PC-9 (cell line): ENCODE data around the gene FAT1.

Experiments used
- EZH2 ChIP-seq: fragments of 200-600 bp; sonication (generic); IDR thresholded peaks from 2 replicates; pipeline ENCODE4 v1.8.0; 2017; ENCODE audit warnings: antibody characterized with exemption, low read depth
- TF ChIP-seq, protein P1 (sequence below): fragments of 200-600 bp; sonication (generic); conservative IDR thresholded peaks from 2 replicates; pipeline ENCODE4 v1.6.1; 2017; ENCODE audit warnings: mixed run types, antibody characterized with exemption, mild to moderate bottlenecking, moderate library complexity

DNA sequence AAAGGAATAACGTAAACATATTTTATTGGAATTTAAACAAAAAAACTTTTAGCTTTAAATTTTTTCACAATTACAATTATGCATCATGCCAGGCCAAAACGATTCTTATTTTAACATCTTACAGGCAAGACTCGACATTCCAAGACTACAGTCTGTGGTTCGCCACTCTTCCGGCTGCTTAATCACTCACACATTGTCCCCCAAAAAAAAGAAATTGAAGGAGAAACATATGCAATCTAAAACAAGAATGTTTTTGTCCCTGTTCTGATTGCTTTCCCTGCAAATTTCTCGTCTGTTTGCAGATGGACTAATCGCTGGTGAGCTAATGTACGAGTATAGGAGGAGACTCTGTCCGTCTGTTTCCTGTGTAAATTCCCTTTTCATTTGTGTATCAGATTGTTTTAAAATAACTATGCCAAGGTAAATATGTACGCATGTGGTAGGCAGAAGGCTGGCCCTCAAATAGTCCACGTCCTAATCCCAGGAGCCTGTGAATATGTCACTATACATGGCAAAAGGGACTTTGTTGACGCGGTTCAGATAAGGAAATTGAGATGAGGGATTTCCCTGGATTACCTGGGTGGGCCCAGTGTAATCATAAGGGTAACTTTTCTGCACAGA lies 130.6 kb downstream of the FAT1 start:
- TF ChIP-seq, protein P1, sequence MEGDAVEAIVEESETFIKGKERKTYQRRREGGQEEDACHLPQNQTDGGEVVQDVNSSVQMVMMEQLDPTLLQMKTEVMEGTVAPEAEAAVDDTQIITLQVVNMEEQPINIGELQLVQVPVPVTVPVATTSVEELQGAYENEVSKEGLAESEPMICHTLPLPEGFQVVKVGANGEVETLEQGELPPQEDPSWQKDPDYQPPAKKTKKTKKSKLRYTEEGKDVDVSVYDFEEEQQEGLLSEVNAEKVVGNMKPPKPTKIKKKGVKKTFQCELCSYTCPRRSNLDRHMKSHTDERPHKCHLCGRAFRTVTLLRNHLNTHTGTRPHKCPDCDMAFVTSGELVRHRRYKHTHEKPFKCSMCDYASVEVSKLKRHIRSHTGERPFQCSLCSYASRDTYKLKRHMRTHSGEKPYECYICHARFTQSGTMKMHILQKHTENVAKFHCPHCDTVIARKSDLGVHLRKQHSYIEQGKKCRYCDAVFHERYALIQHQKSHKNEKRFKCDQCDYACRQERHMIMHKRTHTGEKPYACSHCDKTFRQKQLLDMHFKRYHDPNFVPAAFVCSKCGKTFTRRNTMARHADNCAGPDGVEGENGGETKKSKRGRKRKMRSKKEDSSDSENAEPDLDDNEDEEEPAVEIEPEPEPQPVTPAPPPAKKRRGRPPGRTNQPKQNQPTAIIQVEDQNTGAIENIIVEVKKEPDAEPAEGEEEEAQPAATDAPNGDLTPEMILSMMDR = no peak
- no peak for TF ChIP-seq EZH2
